IMR-90 (cell line): ENCODE results near the gene DNAJB5. TPM values are rescaled to one million over a fixed set of nuclear protein-coding genes. Genes with fewer than 3 reads are reported as not detected.

ENCODE experiments used
- ATAC-seq: fragments of 200-7000 bp; cut with Tn5 transposase; 2 replicates; pipeline ENCODE4 v1.9.1; 2020; ENCODE audit warnings: low read depth, mild to moderate bottlenecking, moderate library complexity
- BruUV-seq: library from RNA; stranded (reverse); fragments of 400-500 nt; replicated peaks from 2 replicates; lab custom pipeline; 2021; lab: Mats Ljungman, UMichigan
- CTCF ChIA-PET: fragments of 300-600 bp; formaldehyde crosslinking; extraction: SDS; loops from one replicate; lab custom pipeline; 2021; ENCODE audit warnings: antibody characterized with exemption; lab: Yijun Ruan, JAX
- POLR2A ChIA-PET: fragments of 300-600 bp; sonication (Branson Sonifier 250); formaldehyde crosslinking; loops from one replicate; lab custom pipeline; 2022; ENCODE audit warnings: antibody characterized with exemption; ENCODE audit not compliant: unreplicated experiment; lab: Charles Lee
- DNase-seq: peaks from one replicate; pipeline ENCODE4 v3.0.0; 2013
- H2AFZ ChIP-seq: replicated peaks from 2 replicates; pipeline ENCODE3; 2013; ENCODE audit warnings: low read length, mild to moderate bottlenecking; ENCODE audit not compliant: poor library complexity
- H2AK5ac ChIP-seq: 2 replicates; pipeline ENCODE4 v1.6.1; 2013; ENCODE audit warnings: low read depth, low read length, inconsistent platforms
- H2AK9ac ChIP-seq: replicated peaks from 2 replicates; pipeline ENCODE3; 2013; ENCODE audit warnings: mild to moderate bottlenecking, low read depth, low read length, moderate library complexity; ENCODE audit not compliant: poor library complexity
- H2BK120ac ChIP-seq: 2 replicates; pipeline ENCODE4 v1.6.1; 2013; ENCODE audit warnings: low read depth, low read length, inconsistent platforms
- H2BK15ac ChIP-seq: 3 replicates; pipeline ENCODE4 v1.6.1; 2013; ENCODE audit warnings: low read depth, low read length, inconsistent platforms
- H2BK20ac ChIP-seq: 2 replicates; pipeline ENCODE4 v1.6.1; 2013; ENCODE audit warnings: low read depth, mild to moderate bottlenecking, inconsistent platforms, low read length, moderate library complexity
- H2BK5ac ChIP-seq: 2 replicates; pipeline ENCODE4 v1.6.1; 2013; ENCODE audit warnings: mild to moderate bottlenecking, low read depth, low read length, inconsistent platforms; ENCODE audit not compliant: poor library complexity, severe bottlenecking
- H3K14ac ChIP-seq: replicated peaks from 2 replicates; pipeline ENCODE4 v1.6.1; 2013; ENCODE audit warnings: low read depth, low read length, inconsistent platforms
- H3K18ac ChIP-seq: 2 replicates; pipeline ENCODE4 v1.6.1; 2013; ENCODE audit warnings: low read depth, low read length, control low read depth
- H3K23ac ChIP-seq: 2 replicates; pipeline ENCODE4 v1.6.1; 2013; ENCODE audit warnings: low read depth, low read length, inconsistent platforms
- H3K27ac ChIP-seq: 2 replicates; pipeline ENCODE4 v1.5.1; 2013; ENCODE audit warnings: mild to moderate bottlenecking, control low read depth, low read length; ENCODE audit not compliant: insufficient read depth
- H3K27me3 ChIP-seq: 2 replicates; pipeline ENCODE4 v1.6.1; 2013; ENCODE audit warnings: low read length; ENCODE audit not compliant: control insufficient read depth, insufficient read depth
- H3K36me3 ChIP-seq: 2 replicates; pipeline ENCODE4 v1.6.1; 2013; ENCODE audit warnings: low read length, mixed read lengths; ENCODE audit not compliant: control insufficient read depth, insufficient read depth
- H3K4ac ChIP-seq: 2 replicates; pipeline ENCODE4 v1.6.1; 2013; ENCODE audit warnings: low read depth, low read length, inconsistent platforms
- H3K4me1 ChIP-seq: 2 replicates; pipeline ENCODE4 v1.6.1; 2013; ENCODE audit warnings: low read length, mixed read lengths; ENCODE audit not compliant: control insufficient read depth, insufficient read depth
- H3K4me2 ChIP-seq: 2 replicates; pipeline ENCODE4 v1.6.1; 2013; ENCODE audit warnings: low read depth, mild to moderate bottlenecking, control low read depth, low read length, moderate library complexity
- H3K4me3 ChIP-seq: 2 replicates; pipeline ENCODE4 v1.5.1; 2013; ENCODE audit warnings: low read depth, mild to moderate bottlenecking, control low read depth, low read length, moderate library complexity; ENCODE audit not compliant: insufficient read depth
- H3K56ac ChIP-seq: 2 replicates; pipeline ENCODE4 v1.6.1; 2013; ENCODE audit warnings: low read length, inconsistent platforms; ENCODE audit not compliant: insufficient read depth; ENCODE audit errors: extremely low read depth
- H3K79me1 ChIP-seq, 2 experiments: 2 replicates each; pipeline ENCODE4 v1.6.1; 2013; ENCODE audit warnings: low read length in 2 of 2, inconsistent platforms in 1 of 2, low read depth in 1 of 2
- H3K9ac ChIP-seq: 2 replicates; pipeline ENCODE4 v1.6.1; 2013; ENCODE audit warnings: low read depth, low read length, control low read depth
- H3K9me1 ChIP-seq: 2 replicates; pipeline ENCODE4 v1.6.1; 2013; ENCODE audit warnings: low read length, inconsistent platforms; ENCODE audit not compliant: insufficient read depth
- H3K9me3 ChIP-seq: 2 replicates; pipeline ENCODE4 v1.6.1; 2013; ENCODE audit warnings: low read length; ENCODE audit not compliant: control insufficient read depth, insufficient read depth
- H4K20me1 ChIP-seq: 2 replicates; pipeline ENCODE4 v1.6.1; 2013; ENCODE audit warnings: low read length, inconsistent platforms; ENCODE audit not compliant: insufficient read depth
- H4K5ac ChIP-seq: 2 replicates; pipeline ENCODE4 v1.6.1; 2013; ENCODE audit warnings: mild to moderate bottlenecking, low read depth, low read length, control low read depth
- H4K8ac ChIP-seq, 2 experiments: 2 replicates each; pipeline ENCODE4 v1.6.1; 2013; ENCODE audit warnings: low read depth in 2 of 2, low read length in 2 of 2, control low read depth in 1 of 2, inconsistent platforms in 1 of 2
- H4K91ac ChIP-seq: 2 replicates; pipeline ENCODE4 v1.6.1; 2013; ENCODE audit warnings: low read depth, low read length, inconsistent platforms; ENCODE audit not compliant: insufficient read depth
- BHLHE40 ChIP-seq: fragments of 150-350 bp; IDR thresholded peaks from 2 replicates; pipeline ENCODE4 v1.6.1; 2016; ENCODE audit warnings: mild to moderate bottlenecking, low read depth, low read length
- CEBPB ChIP-seq: IDR thresholded peaks from 2 replicates; pipeline ENCODE4 v1.6.1; 2012; ENCODE audit warnings: low read depth, low read length, improper control_type of control experiment
- CHD1 ChIP-seq: IDR thresholded peaks from 2 replicates; pipeline ENCODE4 v1.6.1; 2012; ENCODE audit warnings: low read depth, low read length, improper control_type of control experiment
- FOS ChIP-seq: fragments of 150-350 bp; IDR thresholded peaks from 2 replicates; pipeline ENCODE4 v1.6.1; 2016; ENCODE audit warnings: low read depth, low read length
- MAFK ChIP-seq: IDR thresholded peaks from 2 replicates; pipeline ENCODE4 v1.6.1; 2012; ENCODE audit warnings: low read depth, low read length, improper control_type of control experiment
- MAZ ChIP-seq: IDR thresholded peaks from 2 replicates; pipeline ENCODE4 v1.6.1; 2012; ENCODE audit warnings: low read depth, mild to moderate bottlenecking, low read length, improper control_type of control experiment, moderate library complexity, borderline replicate concordance
- MXI1 ChIP-seq: IDR thresholded peaks from 2 replicates; pipeline ENCODE4 v1.6.1; 2012; ENCODE audit warnings: low read depth, mild to moderate bottlenecking, low read length, moderate library complexity, borderline replicate concordance
- NFE2L2 ChIP-seq: fragments of 150-350 bp; IDR thresholded peaks from 2 replicates; pipeline ENCODE4 v1.6.1; 2016; ENCODE audit warnings: low read depth, mild to moderate bottlenecking, low read length
- POLR2A ChIP-seq: IDR thresholded peaks from 2 replicates; pipeline ENCODE4 v1.6.1; 2012; ENCODE audit warnings: mild to moderate bottlenecking, low read depth, low read length
- RAD21 ChIP-seq: IDR thresholded peaks from 2 replicates; pipeline ENCODE4 v1.6.1; 2012; ENCODE audit warnings: low read length, improper control_type of control experiment
- RCOR1 ChIP-seq: IDR thresholded peaks from 2 replicates; pipeline ENCODE4 v1.6.1; 2012; ENCODE audit warnings: mild to moderate bottlenecking, low read length, improper control_type of control experiment; ENCODE audit not compliant: insufficient replicate concordance
- RFX5 ChIP-seq: IDR thresholded peaks from 2 replicates; pipeline ENCODE4 v1.8.0; 2012; ENCODE audit warnings: low read depth, mild to moderate bottlenecking, low read length, moderate library complexity
- SMC3 ChIP-seq: fragments of 150-350 bp; IDR thresholded peaks from 2 replicates; pipeline ENCODE4 v1.6.1; 2016; ENCODE audit warnings: low read depth, mild to moderate bottlenecking, antibody characterized with exemption, low read length, moderate library complexity
- WGBS, 2 experiments: methylation state at CpG; one replicate each; pipeline versions ENCODE4 v1.1.5 to v1.1.7; 2013; ENCODE audit warnings: missing lambda C conversion rate in 2 of 2; ENCODE audit not compliant: insufficient read length in 1 of 2; ENCODE audit errors: extremely low coverage in 2 of 2; 5-methylcytosine and 5-hydroxymethylcytosine counted together
- dilution Hi-C: fragments of 300-500 bp; cut with HindIII; formaldehyde crosslinking; loops from one replicate; pipeline ENCODE4 v1.14.3; 2018; ENCODE audit warnings: low sequenced_read_pairs; ENCODE audit not compliant: unreplicated experiment
- in situ Hi-C: fragments of 300-500 bp; cut with MboI; formaldehyde crosslinking; loops from 3 replicates; pipeline ENCODE4 v1.14.3; 2019; ENCODE audit warnings: low sequenced_read_pairs, inconsistent platforms, mixed read lengths
- intact Hi-C: fragments of 100-400 bp; cut with micrococcal nuclease; formaldehyde crosslinking; loops from 2 replicates; pipeline ENCODE4 v1.10.0; 2022
- polyA plus RNA-seq, 3 experiments: library from polyadenylated mRNA; depleted of rRNA; stranded (reverse); fragments of >200 nt; gene quantifications; 2 replicates each; pipeline ENCODE4 v1.2.3, GENCODE V29; 2012; ENCODE audit warnings: low replicate concordance in 1 of 3
- total RNA-seq: library from RNA; depleted of rRNA; stranded (reverse); fragments of >200 nt; gene quantifications from 2 replicates; pipeline ENCODE4 v1.2.3, GENCODE V29; 2012
- TF ChIP-seq, protein P1 (sequence below): fragments of 150-350 bp; IDR thresholded peaks from 2 replicates; pipeline ENCODE4 v1.6.1; 2017; ENCODE audit warnings: mild to moderate bottlenecking, antibody characterized with exemption, low read length, low read depth
- TF ChIP-seq, protein P2 (sequence below): conservative IDR thresholded peaks from 2 replicates; pipeline ENCODE4 v1.5.1; 2012; ENCODE audit warnings: mild to moderate bottlenecking, low read depth, low read length, improper control_type of control experiment
- TF ChIP-seq, protein P3 (sequence below): fragments of 150-350 bp; IDR thresholded peaks from 2 replicates; pipeline ENCODE4 v1.6.1; 2016; ENCODE audit warnings: low read depth, mild to moderate bottlenecking, low read length, moderate library complexity, borderline replicate concordance

Gene DNAJB5
- total and polyA plus RNA-seq, 2 of the 4 experiments (the other 2 are of a cell fraction) = 11.4 to 14.9 TPM

DNA sequence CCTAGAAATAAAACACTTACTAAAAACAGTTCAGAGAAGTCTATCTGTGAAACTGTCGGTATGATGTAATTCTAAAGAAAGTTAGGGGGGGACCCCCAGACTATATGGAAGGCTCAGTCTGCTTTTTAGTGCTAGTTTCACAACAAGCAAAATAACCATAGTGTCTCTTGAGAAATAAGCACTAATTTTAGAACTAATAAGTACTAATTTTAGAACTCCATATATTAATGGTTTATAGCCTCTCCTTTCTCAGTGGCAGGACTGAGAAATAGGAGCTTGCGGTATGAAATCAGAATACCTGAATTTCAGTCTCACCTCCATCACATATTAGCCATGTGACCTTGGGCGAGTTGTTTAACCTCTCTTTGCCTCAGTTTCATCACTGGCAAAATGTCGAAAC, 32.9 kb upstream of the DNAJB5 start:
- H3K9me3 ChIP-seq = no peaks in the 10 kb centered on the region
- no peak overlapping the region for H2BK20ac ChIP-seq
- no peak overlapping the region for H2AK9ac ChIP-seq
- no peak overlapping the region for H2BK120ac ChIP-seq
- H3K4me3 ChIP-seq = no peak overlapping the region
- in situ Hi-C loops = no loop called here
- no peaks in the 10 kb centered on the region for H3K79me1 ChIP-seq
- ChIA-PET CTCF (no interaction called here), POLR2A (no interaction called here)
- no peak overlapping the region for H3K14ac ChIP-seq
- dilution Hi-C loops = no loop called here
- H3K56ac ChIP-seq = no peak overlapping the region
- H2AK5ac ChIP-seq = no peak overlapping the region
- no peaks in the 10 kb centered on the region for H4K20me1 ChIP-seq
- no peak overlapping the region for H3K27ac ChIP-seq
- no peak overlapping the region for H2AFZ ChIP-seq
- no peak for DNase-seq
- H3K27me3 ChIP-seq = peaks cover 52% of the 10 kb centered on the region
- no peak overlapping the region for H4K91ac ChIP-seq
- no peak overlapping the region for H4K5ac ChIP-seq
- no peaks in the 10 kb centered on the region for H3K36me3 ChIP-seq
- no peak overlapping the region for H4K8ac ChIP-seq
- BruUV-seq = no TSS peak
- H3K23ac ChIP-seq = no peak overlapping the region
- intact Hi-C loops = no loop called here
- no peak overlapping the region for H3K9ac ChIP-seq
- no peaks in the 10 kb centered on the region for H3K4me1 ChIP-seq
- no peak overlapping the region for H3K4me2 ChIP-seq
- no peaks in the 10 kb centered on the region for H3K9me1 ChIP-seq
- no peak for ATAC-seq
- no peak overlapping the region for H2BK15ac ChIP-seq
- no peak for TF ChIP-seq RAD21
- TF ChIP-seq NFE2L2 = no peak
- no peak for TF ChIP-seq MAFK
- TF ChIP-seq CEBPB = no peak
- TF ChIP-seq RCOR1 = no peak
- TF ChIP-seq MAZ = no peak
- TF ChIP-seq, protein P1, sequence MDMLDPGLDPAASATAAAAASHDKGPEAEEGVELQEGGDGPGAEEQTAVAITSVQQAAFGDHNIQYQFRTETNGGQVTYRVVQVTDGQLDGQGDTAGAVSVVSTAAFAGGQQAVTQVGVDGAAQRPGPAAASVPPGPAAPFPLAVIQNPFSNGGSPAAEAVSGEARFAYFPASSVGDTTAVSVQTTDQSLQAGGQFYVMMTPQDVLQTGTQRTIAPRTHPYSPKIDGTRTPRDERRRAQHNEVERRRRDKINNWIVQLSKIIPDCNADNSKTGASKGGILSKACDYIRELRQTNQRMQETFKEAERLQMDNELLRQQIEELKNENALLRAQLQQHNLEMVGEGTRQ = no peak
- no peak for TF ChIP-seq POLR2A
- TF ChIP-seq MXI1 = no peak
- no peak for TF ChIP-seq BHLHE40
- no peak for TF ChIP-seq CHD1
- TF ChIP-seq, protein P2, sequence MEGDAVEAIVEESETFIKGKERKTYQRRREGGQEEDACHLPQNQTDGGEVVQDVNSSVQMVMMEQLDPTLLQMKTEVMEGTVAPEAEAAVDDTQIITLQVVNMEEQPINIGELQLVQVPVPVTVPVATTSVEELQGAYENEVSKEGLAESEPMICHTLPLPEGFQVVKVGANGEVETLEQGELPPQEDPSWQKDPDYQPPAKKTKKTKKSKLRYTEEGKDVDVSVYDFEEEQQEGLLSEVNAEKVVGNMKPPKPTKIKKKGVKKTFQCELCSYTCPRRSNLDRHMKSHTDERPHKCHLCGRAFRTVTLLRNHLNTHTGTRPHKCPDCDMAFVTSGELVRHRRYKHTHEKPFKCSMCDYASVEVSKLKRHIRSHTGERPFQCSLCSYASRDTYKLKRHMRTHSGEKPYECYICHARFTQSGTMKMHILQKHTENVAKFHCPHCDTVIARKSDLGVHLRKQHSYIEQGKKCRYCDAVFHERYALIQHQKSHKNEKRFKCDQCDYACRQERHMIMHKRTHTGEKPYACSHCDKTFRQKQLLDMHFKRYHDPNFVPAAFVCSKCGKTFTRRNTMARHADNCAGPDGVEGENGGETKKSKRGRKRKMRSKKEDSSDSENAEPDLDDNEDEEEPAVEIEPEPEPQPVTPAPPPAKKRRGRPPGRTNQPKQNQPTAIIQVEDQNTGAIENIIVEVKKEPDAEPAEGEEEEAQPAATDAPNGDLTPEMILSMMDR = no peak
- TF ChIP-seq FOS = no peak
- no peak for TF ChIP-seq RFX5
- no peak for TF ChIP-seq SMC3
- TF ChIP-seq, protein P3, sequence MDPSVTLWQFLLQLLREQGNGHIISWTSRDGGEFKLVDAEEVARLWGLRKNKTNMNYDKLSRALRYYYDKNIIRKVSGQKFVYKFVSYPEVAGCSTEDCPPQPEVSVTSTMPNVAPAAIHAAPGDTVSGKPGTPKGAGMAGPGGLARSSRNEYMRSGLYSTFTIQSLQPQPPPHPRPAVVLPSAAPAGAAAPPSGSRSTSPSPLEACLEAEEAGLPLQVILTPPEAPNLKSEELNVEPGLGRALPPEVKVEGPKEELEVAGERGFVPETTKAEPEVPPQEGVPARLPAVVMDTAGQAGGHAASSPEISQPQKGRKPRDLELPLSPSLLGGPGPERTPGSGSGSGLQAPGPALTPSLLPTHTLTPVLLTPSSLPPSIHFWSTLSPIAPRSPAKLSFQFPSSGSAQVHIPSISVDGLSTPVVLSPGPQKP = no peak
- no peak overlapping the region for H3K4ac ChIP-seq
- no peak overlapping the region for H2BK5ac ChIP-seq
- WGBS, 2 experiments = no CpG with 5 or more reads among the region's 4 CpGs
- H3K18ac ChIP-seq = no peak overlapping the region
